Kidney (tissue), 14 donors: Measurements from ENCODE around the gene ACBD6. TPM values are rescaled to one million over a fixed set of nuclear protein-coding genes. Genes with fewer than 3 reads are reported as not detected.

ENCODE experiments used
- DNase-seq, 5 donors: peaks; one replicate each; pipeline ENCODE4 v3.0.0-alpha.2; 2013 to 2020
- FAIRE-seq: peaks from 2 replicates; lab custom pipeline; 2012; peaks lifted over from hg19 to GRCh38; lab: Jason Lieb, UNC
- H3K27ac ChIP-seq, 2 donors: one replicate each; pipeline ENCODE4 v1.7.0; 2013; ENCODE audit warnings: low read depth in 2 of 2, low read length in 2 of 2, inconsistent platforms in 1 of 2
- H3K27me3 ChIP-seq: one replicate; pipeline ENCODE4 v1.7.1; 2013; ENCODE audit warnings: low read length, inconsistent platforms; ENCODE audit not compliant: control insufficient read depth, insufficient read depth
- H3K36me3 ChIP-seq, 3 donors: one replicate each; pipeline versions ENCODE4 v1.7.0 to v1.7.1; 2013; ENCODE audit warnings: low read length in 3 of 3, control low read depth in 1 of 3, inconsistent platforms in 1 of 3; ENCODE audit not compliant: insufficient read depth in 3 of 3, control insufficient read depth in 2 of 3
- H3K4me1 ChIP-seq, 3 donors: one replicate each; pipeline versions ENCODE4 v1.7.0 to v1.7.1; 2013; ENCODE audit warnings: low read length in 3 of 3, inconsistent platforms in 1 of 3, low read depth in 1 of 3; ENCODE audit not compliant: control insufficient read depth in 2 of 3, insufficient read depth in 2 of 3
- H3K4me3 ChIP-seq, 3 donors: one replicate each; pipeline versions ENCODE4 v1.7.0 to v1.8.1; 2013; ENCODE audit warnings: low read length in 3 of 3, control low read depth in 1 of 3, inconsistent platforms in 1 of 3
- H3K9ac ChIP-seq, 3 donors: one replicate each; pipeline versions ENCODE4 v1.7.0 to v1.7.1; 2013; ENCODE audit warnings: low read length in 3 of 3, control low read depth in 1 of 3, inconsistent platforms in 1 of 3
- H3K9me3 ChIP-seq, 3 donors: one replicate each; pipeline versions ENCODE4 v1.7.0 to v1.7.1; 2013; ENCODE audit warnings: low read length in 3 of 3, control low read depth in 1 of 3, inconsistent platforms in 1 of 3; ENCODE audit not compliant: control insufficient read depth in 2 of 3, insufficient read depth in 1 of 3
- intact Hi-C: fragments of 100-400 bp; cut with DNase I; formaldehyde crosslinking; loops from one replicate; pipeline ENCODE4 v1.11.1; 2022
- polyA plus RNA-seq: library from polyadenylated mRNA; stranded (reverse); fragments of 350-450 nt; fragmentation: Illumina TruSeq; extraction: RNeasy Lipid Tissue Mini Kit (QIAGEN cat#74804); gene quantifications from one replicate; pipeline ENCODE4 v1.2.3, GENCODE V29; 2014; ENCODE audit warnings: low read depth, low replicate concordance; ENCODE audit not compliant: insufficient read depth
- total RNA-seq: library from RNA; stranded (reverse); fragmentation: NEBNext Ultra II Directional; extraction: Animal tissue kit (Norgen Biotek cat#: 25700); gene quantifications from one replicate; pipeline ENCODE4 v1.2.1, GENCODE V29; 2021
- TF ChIP-seq, protein P1 (sequence below): IDR thresholded peaks from 3 replicates; pipeline ENCODE4 v1.5.1; 2012; ENCODE audit warnings: mild to moderate bottlenecking, moderate library complexity, borderline replicate concordance; ENCODE audit not compliant: insufficient read depth; ENCODE audit errors: extremely low read depth
- donor health status: control.
- donor health status: control.
- donor health status: control.
- donor health status: control.
- donor health status: control.
- donor health status: DM: yes; HTN: yes; CAD: no.
- donor health status: Normal renal cell carcinoma (clear cell type).

ACBD6 gene
- total and polyA plus RNA-seq, 2 donors from 2014 or later, result 30.9 to 36.4 TPM

DNA sequence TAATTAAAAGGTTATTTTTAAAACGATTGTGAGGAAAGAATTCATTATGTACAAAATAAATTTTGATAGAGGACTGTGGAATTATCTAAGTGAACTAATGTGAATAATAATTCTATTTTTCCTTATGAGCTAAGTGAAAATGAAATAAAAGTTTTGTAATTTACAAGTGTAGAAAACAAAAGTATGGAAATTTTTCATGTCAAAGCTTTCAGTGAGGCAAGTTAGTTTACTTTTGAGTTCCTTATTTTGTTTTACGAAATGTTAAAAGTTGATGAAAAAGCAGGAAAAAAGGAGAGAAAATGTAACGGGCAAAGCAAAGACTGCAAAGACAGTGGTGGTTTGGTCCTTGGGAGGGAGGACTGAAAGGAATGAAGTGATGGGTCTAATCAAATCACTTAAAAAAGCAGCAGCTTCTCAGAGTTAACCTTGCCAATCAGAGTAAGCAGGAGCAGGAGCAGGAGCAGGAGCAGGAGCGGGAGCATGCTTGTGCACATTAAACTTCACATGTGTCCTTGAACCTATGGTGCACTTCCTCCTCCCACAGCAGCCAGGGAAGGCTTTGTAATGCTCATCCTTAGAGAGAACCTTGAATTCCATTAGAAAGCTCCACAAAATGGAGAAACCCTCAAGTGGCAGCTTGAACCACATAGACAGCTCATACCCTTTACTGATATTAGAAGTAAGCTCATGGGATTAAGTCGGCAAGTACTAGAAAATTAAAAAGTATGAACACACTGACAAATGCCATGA is 139.0 kb downstream of the ACBD6 start:
- Histone ChIP-seq H3K27me3 (no peaks in the 10 kb centered on the region), H3K36me3 (no peaks in the 10 kb centered on the region), H3K9me3 (no peaks in the 10 kb centered on the region), H3K4me1 (no peaks in the 10 kb centered on the region), H3K27ac (no peak overlapping the region), H3K9ac (no peak overlapping the region), H3K4me3 (no peak overlapping the region)
- FAIRE-seq (no peak), DNase-seq (no peak)
- TF ChIP-seq, protein P1, sequence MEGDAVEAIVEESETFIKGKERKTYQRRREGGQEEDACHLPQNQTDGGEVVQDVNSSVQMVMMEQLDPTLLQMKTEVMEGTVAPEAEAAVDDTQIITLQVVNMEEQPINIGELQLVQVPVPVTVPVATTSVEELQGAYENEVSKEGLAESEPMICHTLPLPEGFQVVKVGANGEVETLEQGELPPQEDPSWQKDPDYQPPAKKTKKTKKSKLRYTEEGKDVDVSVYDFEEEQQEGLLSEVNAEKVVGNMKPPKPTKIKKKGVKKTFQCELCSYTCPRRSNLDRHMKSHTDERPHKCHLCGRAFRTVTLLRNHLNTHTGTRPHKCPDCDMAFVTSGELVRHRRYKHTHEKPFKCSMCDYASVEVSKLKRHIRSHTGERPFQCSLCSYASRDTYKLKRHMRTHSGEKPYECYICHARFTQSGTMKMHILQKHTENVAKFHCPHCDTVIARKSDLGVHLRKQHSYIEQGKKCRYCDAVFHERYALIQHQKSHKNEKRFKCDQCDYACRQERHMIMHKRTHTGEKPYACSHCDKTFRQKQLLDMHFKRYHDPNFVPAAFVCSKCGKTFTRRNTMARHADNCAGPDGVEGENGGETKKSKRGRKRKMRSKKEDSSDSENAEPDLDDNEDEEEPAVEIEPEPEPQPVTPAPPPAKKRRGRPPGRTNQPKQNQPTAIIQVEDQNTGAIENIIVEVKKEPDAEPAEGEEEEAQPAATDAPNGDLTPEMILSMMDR, result no peak
- intact Hi-C loops, result no loop called here

DNA sequence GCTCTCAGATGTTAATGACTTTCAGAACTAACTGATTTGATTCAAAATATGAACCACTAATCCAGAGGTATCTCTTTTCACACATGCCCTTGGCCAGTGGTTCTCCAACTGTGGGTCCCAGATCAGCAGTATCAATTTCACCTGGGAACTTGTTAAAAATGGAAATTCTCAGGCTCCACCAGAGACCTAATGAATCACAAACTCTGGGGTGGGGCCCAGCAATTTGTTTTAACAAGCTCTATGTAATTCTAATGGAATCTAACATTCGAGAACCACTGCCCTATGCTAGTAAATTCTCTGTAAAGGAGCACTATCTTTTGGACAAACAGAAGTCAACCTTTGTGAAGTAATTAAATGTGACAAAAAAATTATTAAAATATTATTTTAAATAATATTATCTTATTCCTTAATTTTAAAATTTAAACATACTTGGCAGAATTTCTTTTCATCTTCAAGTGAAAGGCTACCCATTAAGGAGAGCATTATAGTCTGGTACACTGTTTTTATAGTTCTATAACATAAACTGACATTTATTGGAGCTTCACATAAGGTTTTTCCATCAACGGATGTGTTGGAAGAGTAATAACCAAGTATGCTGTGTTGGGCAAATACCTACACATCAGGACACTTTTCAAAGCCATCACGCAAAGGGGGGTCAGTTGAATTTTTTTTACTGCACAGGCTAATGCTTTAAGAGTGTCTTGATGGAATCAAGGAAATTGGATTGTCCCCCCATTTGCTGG is 141.9 kb downstream of the ACBD6 start:
- DNase-seq (no peak), FAIRE-seq (no peak)
- Histone ChIP-seq H3K36me3 (no peaks in the 10 kb centered on the region), H3K9me3 (no peaks in the 10 kb centered on the region), H3K4me3 (no peak overlapping the region), H3K4me1 (no peaks in the 10 kb centered on the region), H3K27me3 (no peaks in the 10 kb centered on the region), H3K27ac (no peak overlapping the region), H3K9ac (no peak overlapping the region)
- TF ChIP-seq, protein P1, result no peak
- intact Hi-C loops, result no loop called here

DNA sequence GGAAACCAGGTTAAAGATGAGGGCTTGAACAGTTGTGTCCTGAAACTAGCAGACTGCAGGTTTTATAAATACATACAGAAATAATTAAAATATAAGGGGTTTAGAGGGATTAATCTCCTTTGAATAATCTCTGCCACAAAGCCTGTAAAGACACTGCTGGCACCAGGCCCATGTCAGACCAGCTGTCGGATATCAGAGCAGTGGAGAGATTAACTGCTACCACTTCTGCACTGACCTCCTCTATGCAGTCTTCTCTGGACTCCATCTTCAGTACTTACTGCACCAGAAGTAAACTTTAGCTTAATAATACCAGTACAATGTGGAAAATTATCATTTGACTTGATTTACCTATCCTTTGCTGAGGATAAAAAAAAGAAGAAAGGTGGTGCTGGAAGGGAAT is 143.7 kb downstream of the ACBD6 start:
- FAIRE-seq, result no peak
- no peaks in the 10 kb centered on the region for H3K27me3 ChIP-seq
- H3K4me1 ChIP-seq, result no peaks in the 10 kb centered on the region
- H3K27ac ChIP-seq, result no peak overlapping the region
- intact Hi-C loops, result no loop called here
- peak in 4 of 5 donors; percentile 14 to 65 (median 40) for DNase-seq
- H3K4me3 ChIP-seq, result no peak overlapping the region
- TF ChIP-seq, protein P1, result no peak
- H3K9me3 ChIP-seq, result no peaks in the 10 kb centered on the region
- no peak overlapping the region for H3K9ac ChIP-seq
- H3K36me3 ChIP-seq, result no peaks in the 10 kb centered on the region
